Activated CD8-positive, alpha-beta memory T cell treated with anti-CD3 and anti-CD28 coated beads for 48 hours (primary cell): ENCODE measurements around the gene STXBP4.

Source experiments
- DNase-seq, 3 experiments: peaks; one replicate each; pipeline ENCODE4 v3.0.0-alpha.2; 2020; ENCODE audit warnings: low read depth in 2 of 3, low spot score in 2 of 3

The STXBP4 gene

DNA sequence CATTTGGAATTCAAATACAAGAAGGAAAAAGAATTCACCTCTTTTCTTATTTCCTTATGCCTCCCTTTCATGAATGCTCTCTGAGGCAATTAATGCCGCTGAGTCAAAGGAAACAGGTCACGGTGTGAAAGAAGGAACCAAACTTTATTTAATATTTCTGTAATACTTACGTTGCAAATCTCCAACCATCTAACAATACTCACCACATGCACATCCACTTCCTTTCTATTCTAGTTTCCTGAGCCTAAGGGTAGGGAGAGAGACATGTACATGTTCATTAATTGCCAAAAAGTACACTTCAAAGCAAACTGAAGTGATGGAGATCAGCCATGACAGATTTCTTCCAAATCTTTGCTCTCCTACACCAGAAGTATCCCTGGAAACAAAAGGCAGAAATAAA, 248.3 kb downstream of the STXBP4 start:
- DNase-seq = no peak

DNA sequence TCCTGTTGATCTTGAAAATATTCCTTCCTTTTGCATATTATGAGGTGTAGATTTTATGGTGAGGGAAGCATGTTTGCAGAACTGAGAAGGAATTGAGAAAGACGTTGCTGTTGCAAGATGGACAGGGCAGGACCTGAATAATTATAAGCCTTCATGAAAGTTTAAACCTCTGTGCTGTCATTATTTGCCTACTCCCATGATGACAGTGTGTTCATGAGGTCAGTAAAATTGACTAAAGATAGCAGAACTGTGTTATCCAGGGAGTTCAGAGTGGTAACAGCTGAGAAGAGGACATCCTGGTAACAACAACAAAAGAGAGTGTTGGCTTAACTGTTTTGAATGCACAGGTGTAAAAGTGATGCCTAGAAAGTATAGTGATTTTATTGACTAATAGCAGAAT, 250.9 kb downstream of the STXBP4 start:
- DNase-seq = no peak

DNA sequence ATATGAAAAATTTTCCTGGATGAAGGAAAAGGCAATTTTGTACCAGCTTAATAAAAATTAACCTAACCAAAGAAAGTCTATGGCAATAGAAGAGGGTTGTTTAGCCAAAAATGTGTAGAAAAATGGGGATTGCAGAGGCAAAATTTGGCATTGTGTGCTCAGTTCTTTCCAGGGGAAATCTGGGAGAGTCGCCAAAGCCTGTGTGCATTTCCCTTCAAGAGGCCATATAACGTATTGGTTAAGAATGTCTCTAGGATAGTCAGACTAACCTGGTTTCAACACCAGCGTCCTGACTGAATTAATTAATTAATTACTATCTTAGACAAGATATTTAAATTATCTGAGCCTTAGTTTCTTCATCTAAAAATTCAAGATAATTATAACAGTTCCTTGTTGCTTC, 251.4 kb downstream of the STXBP4 start:
- DNase-seq = no peak
